GM10266 (cell line): ENCODE results near the gene MAP2.

ENCODE experiments used
- DNase-seq: peaks from one replicate; pipeline ENCODE4 v3.0.0; 2012; ENCODE audit errors: extremely low spot score
- TF ChIP-seq, protein P1 (sequence below): IDR thresholded peaks from 2 replicates; pipeline ENCODE4 v1.5.1; 2012; ENCODE audit warnings: mild to moderate bottlenecking, low read depth; ENCODE audit not compliant: control insufficient read depth, insufficient read depth; ENCODE audit errors: missing control alignments

Gene MAP2

DNA sequence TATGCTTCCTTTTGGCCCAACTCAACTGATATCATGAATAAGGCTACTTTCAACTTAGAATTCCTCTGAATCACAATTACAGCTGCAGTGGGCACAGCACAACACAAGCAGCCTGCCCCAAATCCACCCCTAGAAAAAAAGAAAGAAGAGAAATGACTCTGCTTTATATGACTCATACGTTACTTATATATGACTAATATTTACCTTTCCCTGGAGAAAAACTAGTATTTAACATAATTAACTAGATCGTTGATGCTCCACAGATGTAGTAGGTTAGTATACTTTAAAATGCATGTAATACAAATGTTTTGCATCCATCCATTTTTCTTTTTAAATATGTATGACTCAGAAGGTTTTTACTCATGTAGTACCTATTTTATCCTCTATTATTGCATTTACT is 214.5 kb downstream of the MAP2 start:
- TF ChIP-seq, protein P1, sequence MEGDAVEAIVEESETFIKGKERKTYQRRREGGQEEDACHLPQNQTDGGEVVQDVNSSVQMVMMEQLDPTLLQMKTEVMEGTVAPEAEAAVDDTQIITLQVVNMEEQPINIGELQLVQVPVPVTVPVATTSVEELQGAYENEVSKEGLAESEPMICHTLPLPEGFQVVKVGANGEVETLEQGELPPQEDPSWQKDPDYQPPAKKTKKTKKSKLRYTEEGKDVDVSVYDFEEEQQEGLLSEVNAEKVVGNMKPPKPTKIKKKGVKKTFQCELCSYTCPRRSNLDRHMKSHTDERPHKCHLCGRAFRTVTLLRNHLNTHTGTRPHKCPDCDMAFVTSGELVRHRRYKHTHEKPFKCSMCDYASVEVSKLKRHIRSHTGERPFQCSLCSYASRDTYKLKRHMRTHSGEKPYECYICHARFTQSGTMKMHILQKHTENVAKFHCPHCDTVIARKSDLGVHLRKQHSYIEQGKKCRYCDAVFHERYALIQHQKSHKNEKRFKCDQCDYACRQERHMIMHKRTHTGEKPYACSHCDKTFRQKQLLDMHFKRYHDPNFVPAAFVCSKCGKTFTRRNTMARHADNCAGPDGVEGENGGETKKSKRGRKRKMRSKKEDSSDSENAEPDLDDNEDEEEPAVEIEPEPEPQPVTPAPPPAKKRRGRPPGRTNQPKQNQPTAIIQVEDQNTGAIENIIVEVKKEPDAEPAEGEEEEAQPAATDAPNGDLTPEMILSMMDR = no peak
- DNase-seq = no peak

DNA sequence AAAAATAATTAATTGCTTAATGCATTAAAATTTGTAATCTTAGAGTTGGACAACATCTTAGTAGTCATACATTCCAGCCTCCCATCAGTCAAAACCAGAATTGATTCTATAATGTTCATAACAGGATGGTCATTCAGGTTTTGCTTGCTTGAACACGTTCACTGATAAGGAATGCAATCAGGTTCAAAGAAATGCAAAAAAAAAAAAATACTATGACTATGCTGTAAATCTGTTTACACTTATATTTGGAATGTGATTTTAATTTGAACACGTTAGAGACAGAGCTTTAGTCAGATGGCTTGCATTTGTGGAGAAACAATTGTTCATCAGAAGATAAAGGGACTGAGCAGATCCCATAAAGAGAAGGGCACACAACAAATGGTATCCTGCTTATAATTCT is 216.5 kb downstream of the MAP2 start:
- no peak for DNase-seq
- TF ChIP-seq, protein P1 = no peak

DNA sequence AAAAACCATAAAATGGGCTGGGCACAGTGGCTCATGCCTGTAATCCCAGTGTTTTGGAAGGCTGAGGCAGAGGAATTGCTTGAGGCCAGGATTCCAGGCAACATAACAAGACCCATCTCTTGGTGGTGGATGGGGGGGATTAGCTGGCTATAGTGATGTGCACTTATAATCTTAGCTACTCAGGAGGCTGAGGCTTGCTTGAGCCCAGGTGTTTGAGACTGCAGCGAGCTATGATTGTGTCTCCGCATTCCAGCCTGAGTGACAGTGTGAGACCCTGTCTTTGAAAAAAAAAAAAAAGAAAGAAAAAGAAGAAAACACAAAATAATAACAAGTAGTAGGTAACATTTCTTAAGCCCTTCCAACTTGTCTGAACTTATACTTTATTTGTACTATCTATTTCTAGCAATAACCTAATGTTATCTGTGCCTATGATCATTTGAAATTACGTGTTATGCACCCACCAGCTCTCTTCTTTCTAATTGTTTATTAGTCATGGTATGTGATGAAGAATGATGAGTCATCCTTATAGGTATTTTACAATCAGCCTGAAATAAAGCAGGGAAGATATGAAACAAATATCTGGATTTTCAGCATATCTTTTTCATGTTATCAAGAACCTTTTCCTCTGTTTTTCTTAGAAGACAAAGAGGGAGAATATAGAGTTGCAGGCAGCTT is 218.4 kb downstream of the MAP2 start:
- TF ChIP-seq, protein P1 = no peak

DNA sequence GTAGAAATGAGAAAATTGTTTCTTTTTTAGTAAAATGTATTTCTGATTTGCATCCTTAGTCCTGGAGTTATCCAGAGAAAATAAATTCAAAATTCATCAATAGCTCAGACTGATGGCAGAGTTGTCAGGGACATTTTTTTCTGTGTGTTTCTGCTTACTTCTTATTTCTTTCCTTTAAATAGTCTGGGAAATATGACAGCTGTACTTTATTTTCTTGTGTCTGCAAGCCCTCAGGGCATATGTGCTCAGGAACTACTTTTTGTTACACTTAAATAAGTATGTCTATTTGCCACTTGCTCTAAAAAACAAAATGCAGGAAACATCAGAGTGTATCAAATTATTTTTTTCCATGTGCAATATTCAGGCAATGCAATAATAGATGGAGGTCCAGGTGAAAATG is 221.0 kb downstream of the MAP2 start:
- TF ChIP-seq, protein P1 = no peak
- no peak for DNase-seq

More for the DNA sequence above, 218.4 kb downstream of the MAP2 start:
- no peak for DNase-seq

DNA sequence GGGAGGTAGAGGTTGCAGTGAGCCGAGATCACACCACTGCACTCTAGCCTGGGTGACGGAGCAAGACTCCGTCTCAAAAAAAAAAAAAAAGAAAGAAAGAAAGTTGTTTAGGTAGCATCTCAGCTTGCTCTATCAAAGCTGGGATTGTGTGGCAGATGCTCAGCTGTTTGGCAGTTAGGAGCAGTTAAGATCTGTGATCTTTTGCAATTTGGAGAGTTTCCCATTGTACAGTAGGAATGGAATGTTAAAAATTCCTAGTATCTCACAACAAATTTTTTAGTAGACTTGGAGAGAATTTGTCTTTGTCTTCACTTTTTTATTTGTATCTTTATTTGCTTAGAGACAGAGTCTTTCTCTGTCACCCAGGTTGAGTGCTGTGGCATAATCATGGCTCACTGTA is 224.9 kb downstream of the MAP2 start:
- TF ChIP-seq, protein P1 = no peak
- no peak for DNase-seq

DNA sequence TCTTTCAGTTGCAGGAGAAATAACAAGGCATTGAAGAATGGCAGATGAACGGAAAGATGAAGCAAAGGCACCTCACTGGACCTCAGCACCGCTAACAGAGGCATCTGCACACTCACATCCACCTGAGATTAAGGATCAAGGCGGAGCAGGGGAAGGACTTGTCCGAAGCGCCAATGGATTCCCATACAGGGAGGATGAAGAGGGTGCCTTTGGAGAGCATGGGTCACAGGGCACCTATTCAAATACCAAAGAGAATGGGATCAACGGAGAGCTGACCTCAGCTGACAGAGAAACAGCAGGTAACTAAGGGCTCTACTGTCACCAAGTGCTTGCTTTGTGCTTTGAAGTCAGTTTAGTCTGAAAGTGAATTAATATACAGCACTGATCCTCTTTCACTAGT is 229.3 kb downstream of the MAP2 start:
- no peak for DNase-seq
- TF ChIP-seq, protein P1 = no peak

DNA sequence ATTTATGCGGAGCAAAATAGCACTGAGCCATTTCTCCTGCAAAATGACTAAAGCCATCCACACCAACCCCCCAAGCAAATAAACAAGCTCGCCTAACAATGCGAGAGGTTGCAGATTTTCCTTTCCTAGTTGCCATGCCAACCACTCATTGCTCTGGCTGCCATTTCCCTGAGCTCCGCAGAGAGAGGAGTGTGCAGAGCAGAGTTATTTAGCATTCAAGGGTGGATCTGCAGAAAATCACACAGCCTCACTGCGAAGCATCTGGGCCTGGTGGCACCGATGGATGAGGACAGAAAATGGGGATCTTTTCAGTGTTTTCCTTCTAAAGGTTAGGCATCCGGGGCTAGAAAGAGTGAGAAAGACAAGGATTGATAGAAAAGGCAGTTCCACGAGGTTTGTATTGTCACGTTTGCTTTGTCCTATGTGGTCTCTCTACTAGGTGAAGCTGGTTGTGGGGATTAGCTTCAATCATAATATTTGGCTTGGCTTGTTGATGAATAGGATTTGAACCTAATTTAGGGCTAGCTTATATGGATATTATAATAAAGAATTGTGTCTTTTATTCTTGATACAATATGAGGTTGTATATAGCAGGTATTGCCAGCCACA is 237.5 kb downstream of the MAP2 start:
- TF ChIP-seq, protein P1 = no peak
- no peak for DNase-seq
